ENCODE data around the gene SEC23IP.

SEC23IP gene

DNA sequence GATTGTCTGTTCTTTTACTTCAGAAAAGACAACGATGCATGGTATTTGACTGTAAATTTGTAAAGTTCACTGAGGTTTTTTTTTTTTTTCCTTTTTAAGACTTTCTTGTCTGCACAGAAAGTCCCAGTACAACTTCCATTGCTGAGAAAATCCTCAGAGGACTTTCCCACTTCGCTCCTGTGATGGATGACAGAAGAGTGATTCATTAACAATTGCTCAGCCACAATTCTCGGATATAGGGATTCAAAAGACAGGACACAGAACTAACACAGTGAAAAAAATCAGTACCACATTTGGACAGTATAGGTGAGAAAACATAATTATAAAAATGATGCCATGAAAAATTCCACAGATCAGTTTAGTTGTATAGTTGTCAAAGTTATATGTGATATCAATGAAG is 48.0 kb downstream of the SEC23IP start:
- DNase-seq (ENCODE audit: low read depth in 2 of 2): no peak

DNA sequence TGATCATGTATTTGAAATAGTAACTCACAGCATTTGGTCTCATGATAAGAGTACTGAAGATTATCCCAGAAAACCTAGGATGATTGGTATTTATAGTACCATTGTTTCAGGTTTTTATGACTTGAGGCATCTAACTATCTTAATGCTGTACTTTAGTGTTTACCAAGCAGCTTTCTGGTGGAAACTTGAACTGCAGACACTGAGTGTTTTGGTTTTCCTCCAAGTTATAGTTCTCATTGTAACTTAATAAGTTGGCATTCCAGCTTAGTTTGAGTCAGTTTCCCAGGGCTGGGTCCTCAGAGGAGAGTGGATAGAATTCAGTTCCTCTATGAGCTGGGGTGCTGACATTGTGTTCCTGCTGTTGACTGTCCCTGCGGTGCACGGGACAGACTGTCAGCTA is 50.4 kb downstream of the SEC23IP start:
- DNase-seq (ENCODE audit: low read depth in 2 of 2): no peak

DNA sequence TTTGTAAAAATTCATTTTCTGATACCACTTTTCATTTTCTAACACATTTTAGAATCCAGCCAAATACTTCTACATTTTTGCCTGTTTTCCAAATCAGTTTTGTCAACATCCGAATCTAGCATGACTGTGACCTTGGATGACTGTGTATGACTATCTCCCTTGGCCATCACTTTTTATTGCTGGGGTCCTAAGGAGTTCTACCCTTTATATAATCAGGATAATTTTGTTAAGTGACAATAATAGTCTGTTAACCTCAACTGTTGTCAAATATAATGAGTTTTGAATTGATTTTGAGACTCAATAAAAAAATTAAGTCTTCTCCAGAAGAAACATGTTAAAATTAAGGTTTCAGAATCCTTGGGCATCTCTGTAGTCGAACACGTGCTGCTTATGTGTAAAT is 53.3 kb downstream of the SEC23IP start:
- no peak for DNase-seq (ENCODE audit: low read depth in 2 of 2)

DNA sequence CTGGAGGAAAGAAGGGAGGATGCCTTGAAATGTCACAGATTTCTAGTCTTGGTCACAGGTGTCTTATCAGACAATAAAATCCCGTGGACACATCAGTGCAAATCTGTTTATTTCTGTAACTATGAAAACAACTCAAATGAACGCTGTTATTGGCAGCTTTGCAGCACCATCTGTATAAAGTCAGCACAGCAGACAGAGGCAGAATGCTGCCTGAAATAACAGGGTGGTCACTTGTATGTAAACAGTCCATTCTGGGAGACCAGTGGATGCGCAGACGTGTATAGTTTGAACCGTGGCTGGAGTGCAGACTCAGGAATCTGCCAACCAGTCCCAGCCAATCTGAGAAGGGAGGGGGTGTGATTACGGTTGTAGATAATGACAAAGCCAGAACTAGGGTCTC is 54.8 kb downstream of the SEC23IP start:
- DNase-seq (ENCODE audit: low read depth in 2 of 2): no peak

DNA sequence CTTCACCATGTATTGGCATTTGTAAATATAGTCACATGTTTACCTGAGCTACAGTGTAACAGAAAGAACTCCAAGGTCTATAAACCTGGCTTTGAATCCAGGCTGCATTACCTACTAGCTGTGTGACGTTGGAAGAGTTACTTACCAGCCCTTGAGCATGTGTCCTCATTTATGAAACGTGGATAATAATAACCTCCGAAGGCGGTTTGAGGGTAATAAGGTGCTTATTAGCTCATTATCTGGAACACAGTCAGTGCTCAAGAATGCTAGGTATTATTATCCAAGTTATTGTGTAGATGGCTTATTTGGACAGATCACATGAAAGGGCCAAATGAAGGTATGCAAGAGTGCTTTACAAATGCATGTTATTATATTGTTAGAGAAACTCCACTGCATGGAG is 64.9 kb downstream of the SEC23IP start:
- no peak for DNase-seq (ENCODE audit: low read depth in 2 of 2)

DNA sequence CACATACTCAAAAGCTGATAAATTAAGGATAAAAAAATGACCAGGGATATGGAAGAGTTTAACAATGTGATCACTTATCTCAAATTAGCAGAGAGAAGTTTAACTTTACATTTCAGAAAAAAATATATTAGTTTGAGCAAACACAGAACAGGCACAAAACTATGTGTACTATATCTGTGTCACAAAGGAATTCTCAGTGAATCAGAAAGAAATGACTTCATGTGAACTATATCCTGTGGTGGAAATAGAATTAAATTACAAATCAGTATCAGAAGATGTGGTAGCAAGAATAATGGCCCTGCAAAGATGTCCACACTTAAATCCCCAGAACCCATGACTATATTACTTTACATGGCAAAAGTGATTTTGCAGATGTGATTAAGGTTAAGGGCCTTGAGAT is 70.3 kb downstream of the SEC23IP start:
- no peak for DNase-seq (ENCODE audit: low read depth in 2 of 2)

DNA sequence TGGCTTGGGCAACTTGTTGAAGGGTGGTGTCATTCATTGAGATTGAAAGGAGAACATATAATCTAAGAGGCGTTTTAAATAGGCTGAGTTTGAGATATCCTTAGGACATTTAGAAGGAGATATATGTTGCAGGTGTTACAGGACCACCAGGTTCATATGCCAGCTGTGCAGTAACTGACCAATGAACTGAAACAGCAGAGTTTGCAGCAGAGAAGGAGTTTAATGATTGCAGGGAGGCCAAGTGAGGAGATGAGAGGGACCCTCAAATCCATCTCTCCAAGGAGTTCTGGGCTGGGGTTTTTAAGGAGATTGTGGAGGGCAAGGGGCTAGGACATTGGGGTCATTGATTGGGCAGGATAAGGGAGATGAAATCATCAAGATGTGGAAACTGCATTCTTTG is 74.5 kb downstream of the SEC23IP start:
- no peak for DNase-seq (ENCODE audit: low read depth in 2 of 2)

DNA sequence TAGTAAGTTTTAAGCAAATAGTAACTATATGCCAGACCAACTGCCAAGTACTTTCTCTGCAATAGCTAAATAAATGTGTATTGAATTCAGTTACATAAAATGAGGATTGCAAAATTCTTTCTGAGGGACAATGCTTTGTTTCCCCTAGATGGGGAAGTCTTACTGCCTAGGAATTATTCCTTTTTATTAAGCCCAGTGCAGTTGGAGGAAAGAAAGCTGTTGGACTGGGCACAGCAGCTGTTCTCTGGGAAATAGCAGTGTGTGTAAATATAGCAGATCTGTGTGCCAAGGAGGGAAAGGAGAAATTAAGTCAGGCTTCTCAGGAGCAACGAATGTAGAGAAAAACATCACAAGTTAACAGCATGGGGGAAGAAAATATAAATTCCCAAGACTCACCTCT is 77.1 kb downstream of the SEC23IP start:
- no peak for DNase-seq (ENCODE audit: low read depth in 2 of 2)

DNA sequence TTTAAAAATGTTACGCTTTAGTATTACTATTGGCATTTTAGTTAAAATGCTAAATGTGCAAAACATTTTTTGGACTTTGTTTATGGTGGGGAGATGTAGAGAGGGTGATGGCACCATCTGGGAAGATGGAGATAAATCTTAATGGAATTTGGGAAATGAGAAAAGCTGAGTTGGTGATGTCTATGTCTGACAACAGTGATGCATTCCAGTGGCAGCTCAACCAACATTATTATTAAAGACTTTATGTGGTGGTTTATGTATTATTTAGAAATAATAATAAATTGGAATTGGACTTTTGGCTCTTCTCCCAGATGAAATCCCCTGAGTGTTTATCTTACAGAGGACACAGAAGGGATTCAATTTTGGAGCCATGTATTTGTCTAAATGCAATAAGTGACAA is 77.6 kb downstream of the SEC23IP start:
- DNase-seq (ENCODE audit: low read depth in 2 of 2): no peak

DNA sequence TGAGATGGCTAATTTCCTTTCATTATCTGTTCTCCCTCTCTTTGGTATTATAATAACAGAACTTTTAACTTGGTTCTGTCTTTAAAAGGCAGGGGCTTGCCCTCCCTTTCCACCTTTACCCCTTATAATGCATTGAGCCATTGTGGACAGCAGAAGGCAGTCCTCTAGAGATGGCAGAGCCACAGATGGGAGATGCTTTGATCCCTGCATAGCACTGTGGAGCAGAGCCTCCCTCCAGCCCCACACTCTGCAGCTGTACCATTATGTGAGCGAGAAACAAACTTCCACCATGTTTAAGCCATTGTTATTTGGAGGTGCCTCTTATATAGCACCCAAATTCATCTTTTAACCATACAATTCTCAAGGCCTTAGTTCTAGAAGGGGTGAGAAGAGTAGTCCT is 78.4 kb downstream of the SEC23IP start:
- DNase-seq (ENCODE audit: low read depth in 2 of 2): no peak

DNA sequence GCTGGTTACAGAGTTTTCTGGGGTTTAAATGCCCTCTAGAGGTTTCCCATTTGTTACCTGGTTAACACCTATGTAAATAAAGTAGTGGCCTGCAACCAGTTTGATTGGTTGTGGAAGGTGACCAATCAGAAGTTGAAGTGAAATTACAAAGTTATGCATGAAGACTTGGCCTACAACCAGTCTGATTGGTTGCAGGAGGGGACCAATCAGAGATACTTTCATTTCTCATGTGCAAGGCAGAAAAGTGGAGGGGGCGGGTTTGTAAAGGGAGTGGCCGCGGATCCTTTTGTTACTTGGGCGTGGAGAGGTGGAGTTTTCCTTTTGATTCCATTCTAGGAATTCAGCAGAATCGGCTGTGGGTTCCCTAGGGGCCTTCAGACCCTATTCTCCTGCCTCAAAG is 80.8 kb downstream of the SEC23IP start:
- DNase-seq (ENCODE audit: low read depth in 2 of 2): no peak

DNA sequence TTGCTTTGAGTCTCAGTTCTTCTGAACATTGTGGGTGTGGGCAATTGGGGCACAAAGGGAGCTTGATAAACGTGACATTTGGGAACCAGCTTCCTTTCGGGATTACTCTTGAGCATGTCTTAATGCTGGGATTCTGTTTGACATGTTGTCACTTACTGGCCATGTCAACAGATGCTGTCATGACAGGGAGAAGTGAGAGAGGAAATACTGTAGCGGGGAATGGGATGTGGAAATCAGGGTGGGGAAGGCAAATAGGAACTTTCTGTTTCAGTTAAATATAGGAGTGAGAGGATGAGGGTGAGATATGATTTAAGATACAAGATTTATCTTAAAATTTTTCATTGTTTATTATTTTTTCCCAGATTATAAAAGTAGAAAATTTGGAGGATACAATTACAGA is 83.9 kb downstream of the SEC23IP start:
- no peak for DNase-seq (ENCODE audit: low read depth in 2 of 2)

DNA sequence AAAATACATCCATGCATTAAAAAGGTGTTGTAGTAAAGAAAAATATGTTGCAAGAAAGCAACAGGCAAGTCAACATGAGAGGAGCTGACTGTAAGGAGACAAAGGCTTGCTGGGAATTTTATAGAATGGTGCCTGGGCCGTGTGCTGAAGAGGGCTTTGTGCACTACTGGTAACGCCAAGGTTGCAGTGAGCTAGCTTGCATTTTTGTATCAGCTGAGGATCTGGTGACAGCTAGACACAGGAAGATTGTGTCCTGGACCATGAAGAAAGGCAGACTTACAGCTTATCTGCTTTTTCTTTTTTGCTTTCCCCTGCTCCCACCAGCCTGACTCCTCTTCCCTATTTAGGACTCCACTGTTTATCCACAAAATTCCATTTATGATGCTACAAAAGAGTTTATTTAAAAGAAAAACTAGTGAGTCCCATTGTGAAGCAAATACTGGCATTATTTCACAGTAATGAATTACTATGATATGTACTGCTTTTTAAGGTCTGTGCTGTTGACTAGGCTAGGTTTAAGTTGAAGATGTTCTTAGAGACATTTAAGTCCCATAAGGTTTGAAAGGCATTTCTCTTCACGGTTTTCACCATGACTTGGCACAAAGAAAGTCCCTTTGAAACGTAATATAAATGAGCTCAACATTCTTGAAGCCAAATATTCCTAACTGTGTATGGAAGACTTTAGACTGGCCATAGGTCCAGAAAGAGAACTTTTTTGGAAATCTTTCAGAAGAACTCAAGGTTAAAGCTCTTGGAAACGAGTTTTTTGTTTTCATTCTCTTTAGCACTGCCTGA is 88.6 kb downstream of the SEC23IP start:
- no peak for DNase-seq (ENCODE audit: low read depth in 2 of 2)

DNA sequence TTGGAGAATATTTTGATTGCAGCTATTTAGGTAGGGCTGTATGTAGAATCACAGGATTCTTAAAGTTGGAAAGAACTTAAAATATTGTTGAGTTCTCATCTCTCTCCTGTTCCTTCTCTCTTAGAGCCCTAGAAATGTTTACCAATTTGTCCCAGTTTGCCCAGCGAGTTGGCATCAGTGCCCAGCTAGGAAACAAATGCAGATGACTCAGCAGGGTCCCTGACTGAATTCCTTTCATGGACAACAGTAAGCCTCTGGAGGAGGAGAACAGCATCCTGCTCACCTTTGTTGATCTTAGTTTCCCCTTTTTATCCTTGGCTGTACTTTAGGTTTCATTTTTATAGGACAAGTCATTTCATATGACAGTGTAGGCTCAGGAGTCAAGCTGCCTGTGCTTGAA is 89.3 kb downstream of the SEC23IP start:
- no peak for DNase-seq (ENCODE audit: low read depth in 2 of 2)

DNA sequence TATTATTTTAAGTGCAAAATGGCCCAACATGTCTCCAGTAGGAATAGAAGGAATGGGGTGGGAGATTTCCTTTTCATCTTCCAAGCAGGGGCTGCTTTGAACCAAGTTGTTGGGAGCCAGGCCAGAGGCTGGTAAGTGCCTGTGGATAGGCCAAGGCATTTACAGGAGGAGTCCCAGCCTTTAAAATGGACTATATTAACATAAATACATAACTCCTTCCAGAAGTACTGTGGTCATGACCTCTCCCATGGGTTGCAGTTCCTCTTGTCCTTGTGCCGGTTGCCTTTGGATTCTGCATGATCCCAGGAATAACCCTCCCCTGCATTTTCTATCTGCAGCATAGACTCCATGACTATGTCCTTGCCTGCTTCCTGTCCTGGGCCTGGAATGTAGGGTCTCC is 95.8 kb downstream of the SEC23IP start:
- no peak for DNase-seq (ENCODE audit: low read depth in 2 of 2)

DNA sequence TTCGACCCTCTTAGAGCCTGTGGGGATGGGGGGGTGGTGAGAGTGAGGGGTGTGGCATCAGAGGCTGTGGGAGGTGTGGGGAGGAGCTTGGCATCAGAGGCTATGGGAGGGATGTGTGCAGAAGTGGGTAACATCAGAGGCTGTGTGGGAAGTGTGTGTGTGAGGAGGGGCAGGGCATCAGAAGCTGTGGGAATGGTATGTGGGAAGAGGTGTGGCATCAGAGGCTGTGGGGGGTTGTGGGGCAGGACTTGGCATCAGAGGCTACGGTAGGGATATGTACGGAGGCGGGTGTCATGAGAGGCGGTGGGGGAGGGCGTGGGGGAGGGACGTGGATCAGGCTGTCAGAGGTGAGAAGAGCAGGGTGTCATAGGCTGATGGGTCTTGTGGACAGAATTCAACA is 97.4 kb downstream of the SEC23IP start:
- DNase-seq (ENCODE audit: low read depth in 2 of 2): no peak

DNA sequence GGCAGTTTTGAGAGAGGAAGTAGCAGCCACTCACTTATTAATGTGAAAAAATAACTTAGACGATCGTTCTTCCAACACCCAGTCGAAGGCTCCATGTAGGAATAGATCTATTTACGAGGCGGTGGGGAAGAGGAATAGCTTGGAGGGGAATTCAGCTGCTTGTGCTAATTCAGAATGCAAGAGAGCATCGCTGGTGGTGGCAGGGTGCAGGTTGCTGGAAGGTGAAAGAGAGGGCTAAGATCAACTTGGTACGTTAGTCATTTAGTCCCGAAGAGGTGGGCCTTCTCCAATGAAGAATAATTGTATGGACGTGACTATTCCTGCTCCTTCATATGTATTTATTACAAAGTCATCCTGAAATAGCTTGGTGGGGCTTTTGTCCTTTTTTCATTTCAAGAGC is 98.5 kb downstream of the SEC23IP start:
- DNase-seq (ENCODE audit: low read depth in 2 of 2): no peak

DNA sequence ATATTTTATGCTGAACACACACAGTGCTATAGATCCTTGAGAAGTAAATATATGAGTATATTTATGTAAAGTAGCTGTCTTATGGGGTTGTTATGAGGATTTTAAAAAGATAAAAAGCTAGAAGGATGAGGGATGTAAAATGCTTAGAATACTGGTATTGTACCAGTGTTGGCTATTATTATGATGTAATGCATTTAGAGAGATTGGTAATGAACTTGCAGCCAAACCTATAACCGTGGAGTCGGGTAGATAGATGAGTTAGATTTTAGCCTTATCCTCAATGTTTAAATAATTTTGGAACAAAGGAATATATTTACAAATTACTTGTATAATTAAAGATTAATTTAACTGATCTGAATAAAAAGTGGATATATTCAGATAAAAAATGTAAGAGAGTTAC is 99.3 kb downstream of the SEC23IP start:
- DNase-seq (ENCODE audit: low read depth in 2 of 2): no peak
